GM21515 (cell line): Measurements from ENCODE around the gene ERH.
"Not testable (repeated sequence)": the region's sequence is repeated elsewhere in the genome, so short reads cannot be mapped to it uniquely, and the experiment has no call there.

ENCODE experiments used
- ATAC-seq: cut with Tn5 transposase; IDR thresholded peaks from one replicate; pipeline ENCODE4 v1.9.1; 2021; ENCODE audit not compliant: unreplicated experiment

Gene ERH

DNA sequence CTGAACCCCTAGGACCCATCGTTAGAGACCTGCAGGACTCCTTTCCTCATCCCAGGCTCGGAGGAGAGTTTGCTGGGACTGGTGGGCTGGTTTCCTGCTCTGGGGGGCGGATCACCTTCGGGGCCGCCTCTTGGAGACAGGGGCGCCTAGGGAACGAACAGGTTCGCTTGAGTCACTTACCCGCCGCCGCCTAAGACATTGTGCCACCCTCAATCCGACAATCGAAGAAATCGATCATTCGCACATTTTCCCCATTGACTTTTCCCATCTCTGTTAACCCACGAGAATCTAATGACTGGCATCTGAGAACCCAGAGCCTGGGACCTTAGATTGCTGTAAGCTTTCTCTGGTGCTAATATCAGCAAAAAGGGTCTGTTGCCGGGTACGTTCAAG is 715 bp upstream of the ERH start:
- ATAC-seq: no peak

DNA sequence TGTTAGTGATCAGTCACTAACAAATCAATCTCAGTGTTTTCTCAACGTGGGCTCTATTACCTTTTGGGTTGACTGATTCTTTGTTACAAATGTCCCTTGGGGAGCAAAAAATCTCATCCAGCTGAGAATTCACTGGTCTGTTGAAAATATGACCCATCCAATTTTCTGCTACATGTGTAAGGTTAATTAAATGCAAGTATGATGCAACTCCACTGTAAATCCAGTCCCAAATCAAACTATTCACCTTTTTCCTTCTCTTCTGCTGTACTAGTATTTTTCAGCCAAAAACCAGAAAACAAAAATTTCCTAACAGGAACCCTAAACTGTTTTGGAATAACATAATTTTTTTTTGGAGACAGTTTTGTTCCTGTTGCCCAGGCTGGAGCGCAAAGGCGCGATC is 2.2 kb downstream of the ERH start:
- no peak for ATAC-seq

DNA sequence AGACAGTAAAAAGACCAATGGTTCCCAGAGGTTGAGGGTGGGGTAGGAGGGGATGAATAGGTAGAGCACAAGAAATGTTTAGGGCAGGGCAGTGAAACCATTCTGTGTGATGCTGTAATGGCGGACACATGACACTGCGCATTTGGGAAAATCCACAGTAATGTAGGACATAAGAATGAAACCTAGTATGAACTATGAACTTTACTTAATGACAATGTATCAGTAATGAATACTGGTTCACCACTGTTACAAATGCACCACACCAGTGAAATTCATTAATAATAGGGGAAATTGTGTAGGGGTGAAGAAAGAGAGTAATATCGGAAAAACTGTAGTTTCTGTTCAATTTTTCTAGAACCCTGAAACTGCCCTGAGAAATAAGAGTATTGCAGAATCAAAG is 5.6 kb downstream of the ERH start:
- no peak for ATAC-seq

DNA sequence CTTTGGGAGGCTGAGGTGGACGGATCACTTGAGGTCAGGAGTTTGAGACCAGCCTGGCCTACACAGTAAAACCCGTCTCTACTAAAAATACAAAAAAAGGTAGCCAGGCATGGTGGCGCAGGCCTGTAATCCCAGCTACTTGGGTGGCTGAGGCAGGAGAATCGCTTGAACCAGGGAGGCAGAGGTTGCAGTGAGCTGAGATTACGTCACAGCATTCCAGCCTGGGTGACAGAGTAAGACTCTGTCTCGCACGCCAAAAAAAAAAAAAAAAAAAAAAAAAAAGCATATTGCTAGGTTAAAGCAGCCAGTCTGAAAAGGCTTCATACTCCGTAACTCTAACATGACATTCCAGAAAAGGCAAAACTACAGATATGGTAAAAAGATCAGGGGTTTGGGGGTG is 6.7 kb downstream of the ERH start:
- not testable (repeated sequence) for ATAC-seq

DNA sequence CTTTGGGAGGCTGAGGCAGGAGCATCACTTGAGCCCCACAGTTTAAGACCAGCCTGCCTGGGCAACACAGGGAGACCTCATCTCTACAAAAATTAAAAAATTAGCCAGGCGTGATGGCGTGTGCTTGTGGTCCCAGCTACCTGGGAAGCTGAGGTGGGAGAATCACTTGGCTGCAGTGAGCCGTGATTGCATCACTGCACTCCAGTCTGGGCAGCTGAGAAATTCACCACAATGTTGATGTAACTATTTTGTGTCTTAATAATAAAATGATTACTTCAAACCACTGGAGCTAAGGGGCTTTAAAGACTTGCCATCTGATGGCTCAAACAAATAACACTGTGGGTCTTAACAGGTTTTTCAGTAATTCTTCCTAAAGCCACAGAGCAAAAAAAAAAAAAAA is 10.8 kb downstream of the ERH start:
- no peak for ATAC-seq

DNA sequence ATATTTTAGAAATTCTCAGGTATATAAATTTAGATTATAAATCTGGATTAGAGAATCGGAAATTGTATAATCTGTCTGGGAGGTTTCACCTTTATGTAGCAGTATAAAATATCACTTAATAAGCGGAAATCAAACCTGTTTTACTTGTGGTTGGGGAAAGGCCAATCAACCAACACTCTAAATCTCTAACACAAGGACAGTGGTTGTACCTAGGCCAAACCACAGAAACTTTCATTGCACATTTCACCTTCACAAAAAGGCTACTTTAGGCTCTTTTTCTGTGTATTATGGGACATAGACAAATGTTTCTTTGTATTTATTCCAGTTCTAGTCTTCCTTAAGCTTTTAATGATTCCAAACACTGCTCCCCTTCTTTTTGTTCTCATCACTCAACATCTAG is 19.8 kb downstream of the ERH start:
- ATAC-seq: no peak

DNA sequence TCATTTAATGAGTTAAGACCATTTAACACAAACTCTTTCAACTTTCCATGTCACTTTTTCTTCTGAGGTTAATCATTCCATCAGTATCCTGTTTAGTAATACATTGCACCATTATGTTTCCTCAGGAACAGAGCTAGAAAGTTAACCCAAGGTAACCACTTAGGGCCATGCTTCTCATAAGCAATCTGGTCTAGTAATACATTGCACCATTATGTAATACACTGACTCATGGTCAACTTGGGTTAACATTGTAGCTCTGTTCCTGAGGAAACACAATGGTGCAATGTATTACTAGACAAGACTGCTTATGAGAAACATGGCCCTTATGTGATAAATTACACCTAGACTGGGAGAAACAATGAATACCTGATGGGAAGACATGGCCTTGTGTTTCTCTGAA is 21.7 kb downstream of the ERH start:
- ATAC-seq: no peak

DNA sequence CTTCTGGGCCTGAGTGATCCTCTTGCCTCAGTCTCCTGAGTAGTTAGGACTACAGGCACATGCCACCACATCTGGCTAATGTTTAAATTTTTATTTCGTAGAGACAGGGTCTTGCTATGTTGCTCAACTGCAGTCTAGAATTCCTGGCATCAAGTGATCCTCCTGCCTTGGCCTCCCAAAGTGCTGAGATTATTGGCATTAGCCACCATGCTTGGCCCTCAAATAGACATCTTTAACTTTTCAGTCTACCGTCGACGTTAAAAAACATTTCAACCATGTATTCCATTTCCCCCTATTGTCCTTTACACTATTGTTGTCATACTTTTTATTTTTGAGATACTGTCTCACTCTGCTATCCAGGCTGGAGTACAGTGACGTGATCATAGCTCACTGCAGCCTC is 22.4 kb downstream of the ERH start:
- no peak for ATAC-seq

DNA sequence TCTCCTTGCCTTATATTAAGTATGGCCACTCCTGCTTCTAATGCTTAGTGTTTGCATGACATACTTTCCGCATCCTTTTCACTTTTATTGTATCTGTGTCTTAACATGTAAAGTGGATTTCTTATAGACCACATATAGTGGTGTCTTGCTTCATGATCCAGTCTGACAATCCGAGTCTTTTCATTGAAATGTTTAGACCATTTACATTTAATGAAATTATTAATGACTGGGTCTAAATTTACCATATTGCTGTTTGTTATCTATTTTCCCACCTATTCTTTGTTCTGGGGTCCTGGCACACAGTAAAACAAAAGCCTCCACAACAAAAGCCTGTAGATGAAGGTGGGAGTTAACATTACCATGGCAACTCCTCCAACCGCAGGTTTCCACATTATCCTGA is 22.9 kb downstream of the ERH start:
- no peak for ATAC-seq

DNA sequence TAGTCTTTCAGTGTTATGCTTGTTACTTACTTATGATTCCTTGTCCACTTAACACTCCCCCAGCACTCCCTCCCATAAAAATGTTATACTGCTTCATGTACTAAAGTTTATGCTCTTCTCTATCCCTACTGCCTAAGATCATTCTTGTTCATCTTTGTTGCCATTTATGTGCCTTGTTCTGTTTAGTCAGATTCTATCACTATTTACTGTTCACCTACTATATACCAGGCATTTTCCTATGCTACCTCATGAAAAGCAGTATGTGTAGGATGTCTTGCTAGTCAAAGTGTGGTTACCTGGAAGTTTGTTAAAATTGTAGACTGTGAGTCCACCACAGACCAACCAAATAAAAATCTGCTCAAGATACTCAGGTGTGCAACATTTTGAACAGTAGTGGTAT is 23.9 kb downstream of the ERH start:
- ATAC-seq: no peak

DNA sequence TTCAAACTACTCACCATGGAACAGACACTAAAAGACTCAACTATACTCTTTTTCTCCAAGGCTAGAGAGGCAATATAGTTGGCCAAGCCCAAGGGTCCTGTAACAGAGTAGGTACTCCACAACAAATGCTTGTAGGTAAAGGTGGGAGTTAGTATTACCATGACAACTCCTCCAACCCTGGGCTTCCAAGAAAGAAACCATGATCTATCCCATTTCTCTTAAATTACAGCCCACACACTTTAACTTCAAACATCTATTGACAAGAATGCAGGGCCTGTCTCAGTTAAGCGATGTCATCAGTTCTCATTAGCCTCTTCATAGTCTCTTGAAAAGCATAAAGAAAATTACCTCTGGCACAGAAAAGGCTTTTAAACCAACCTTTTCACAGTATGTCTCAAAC is 25.0 kb downstream of the ERH start:
- ATAC-seq: no peak

DNA sequence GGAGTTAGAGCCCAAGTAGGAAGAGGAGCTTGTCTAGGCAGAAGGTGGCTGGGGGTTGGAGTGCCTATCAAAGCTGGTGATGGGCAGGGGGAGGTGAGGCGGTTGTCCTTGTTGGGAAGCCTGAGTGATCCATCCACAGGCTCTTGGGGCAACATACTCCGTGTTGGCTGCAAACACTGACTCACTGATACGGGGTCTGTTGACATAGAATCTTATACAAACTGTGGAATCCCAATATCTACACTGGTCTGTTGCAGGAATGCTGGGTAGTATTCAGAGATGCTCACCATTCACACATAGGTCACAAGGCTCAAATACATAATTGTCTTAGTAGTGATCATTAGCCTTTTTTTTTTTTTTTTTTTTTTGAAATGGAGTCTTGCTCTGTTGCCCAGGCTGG is 26.0 kb downstream of the ERH start:
- ATAC-seq: no peak

DNA sequence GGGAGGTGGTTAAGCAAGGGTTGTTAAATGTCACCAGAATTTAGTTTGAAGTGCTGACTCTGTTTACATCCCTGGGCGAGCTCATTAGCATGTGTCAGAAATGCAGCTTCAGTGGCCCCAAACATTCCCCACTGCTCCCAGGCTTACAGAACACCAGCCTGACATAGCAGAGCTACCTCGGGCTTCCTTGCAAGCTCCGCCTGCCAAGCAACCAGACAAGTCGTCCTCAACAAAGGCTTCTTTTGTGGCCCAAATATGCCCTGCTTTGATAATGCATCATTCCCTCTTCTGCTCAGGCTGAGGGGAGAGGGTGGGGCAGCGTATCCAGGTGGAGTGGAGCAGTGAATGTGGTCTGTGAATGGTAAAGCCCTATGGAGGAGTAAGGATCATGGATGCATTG is 28.0 kb downstream of the ERH start:
- no peak for ATAC-seq

DNA sequence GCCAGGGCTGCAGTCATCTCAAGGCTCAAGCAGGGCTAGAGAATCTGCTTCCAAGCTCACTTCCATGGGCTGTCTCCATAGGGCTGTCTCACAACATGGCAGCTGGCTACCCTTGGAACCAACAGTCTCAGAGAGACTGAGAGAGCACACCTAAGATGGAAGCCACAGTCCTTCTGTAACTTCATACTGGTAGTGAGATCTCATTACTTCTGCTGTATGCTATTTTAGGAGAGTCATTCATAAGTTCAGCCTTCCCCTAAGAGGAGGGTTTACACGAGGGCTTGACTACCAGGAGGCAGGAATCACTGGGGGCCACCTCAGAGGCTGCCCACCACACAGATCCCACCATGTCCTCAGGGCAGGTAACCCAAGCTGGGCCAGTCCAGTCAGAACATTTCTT is 29.7 kb downstream of the ERH start:
- no peak for ATAC-seq

DNA sequence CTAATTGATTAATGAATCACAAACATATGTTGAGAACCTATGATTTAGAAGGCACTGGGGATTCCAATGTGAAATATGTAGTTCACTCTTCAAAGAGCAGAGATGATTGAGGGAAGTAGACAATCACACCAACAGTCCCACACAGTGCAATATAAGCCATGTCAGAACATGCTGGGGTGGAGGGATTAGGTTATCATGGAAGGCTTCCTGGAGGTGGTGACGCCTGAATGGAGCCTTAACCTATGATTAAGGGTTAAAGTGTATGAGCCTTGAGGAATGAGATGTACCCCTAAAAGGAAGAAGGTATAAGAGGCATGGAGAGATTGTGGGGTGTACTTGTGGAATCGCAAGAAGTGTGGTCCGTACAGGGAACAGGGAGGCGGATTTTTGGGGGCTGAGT is 31.3 kb downstream of the ERH start:
- ATAC-seq: no peak

DNA sequence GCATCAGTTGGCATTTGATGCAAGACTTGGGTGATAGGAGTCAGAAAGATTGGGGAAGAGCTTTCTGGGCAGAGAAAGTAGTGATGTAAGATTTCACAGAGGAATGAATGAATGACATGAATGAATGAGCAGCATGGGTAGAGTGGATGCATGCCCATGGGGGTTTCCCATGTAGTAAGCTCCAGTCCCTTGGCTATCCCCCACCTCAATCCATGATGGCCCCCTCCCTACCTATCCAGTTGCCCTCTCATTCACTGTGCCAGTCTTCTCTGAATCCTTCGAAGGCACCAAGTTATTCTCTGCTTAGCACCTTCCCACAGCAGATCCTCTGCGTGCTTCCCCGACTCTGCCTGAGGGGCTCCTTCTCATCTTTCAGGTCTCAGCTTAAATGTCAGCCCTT is 32.0 kb downstream of the ERH start:
- no peak for ATAC-seq

DNA sequence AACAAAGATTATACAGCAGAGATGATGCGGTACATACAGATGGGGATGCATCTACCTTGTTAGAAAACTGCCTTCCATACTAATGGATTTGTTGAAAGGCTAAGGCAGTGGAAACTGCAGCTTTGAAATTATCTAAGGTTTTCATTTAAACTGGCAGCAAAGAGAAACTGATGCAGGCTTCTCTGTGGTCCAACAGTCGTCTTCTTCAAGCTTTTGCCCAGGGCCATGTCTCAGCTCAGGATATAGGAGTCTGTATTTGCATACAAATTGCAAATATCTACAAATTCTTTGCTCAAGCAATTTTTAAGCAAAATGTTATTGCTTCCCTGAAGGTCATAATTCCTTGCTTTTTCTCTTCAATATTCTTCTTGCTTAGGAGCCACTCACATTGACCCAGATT is 33.7 kb downstream of the ERH start:
- ATAC-seq: no peak

DNA sequence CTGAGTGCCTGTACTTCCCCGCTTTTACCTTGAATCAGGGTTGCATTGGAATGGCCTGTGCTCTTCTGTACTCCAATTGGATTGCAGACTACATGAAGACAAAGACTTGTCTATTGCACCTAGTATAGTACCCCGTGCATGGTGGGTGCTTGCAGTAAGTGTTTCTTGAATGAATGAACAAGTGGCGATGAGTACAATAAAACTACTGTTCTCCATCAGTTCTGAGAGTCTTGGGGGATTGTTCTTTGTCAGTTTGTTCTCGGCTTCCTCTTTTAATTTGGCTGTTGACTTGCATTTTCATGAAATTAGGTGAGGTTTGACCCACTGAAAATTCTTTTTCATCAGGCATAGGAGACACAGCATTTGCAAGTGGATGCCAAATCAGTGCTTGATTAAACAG is 34.1 kb downstream of the ERH start:
- no peak for ATAC-seq

DNA sequence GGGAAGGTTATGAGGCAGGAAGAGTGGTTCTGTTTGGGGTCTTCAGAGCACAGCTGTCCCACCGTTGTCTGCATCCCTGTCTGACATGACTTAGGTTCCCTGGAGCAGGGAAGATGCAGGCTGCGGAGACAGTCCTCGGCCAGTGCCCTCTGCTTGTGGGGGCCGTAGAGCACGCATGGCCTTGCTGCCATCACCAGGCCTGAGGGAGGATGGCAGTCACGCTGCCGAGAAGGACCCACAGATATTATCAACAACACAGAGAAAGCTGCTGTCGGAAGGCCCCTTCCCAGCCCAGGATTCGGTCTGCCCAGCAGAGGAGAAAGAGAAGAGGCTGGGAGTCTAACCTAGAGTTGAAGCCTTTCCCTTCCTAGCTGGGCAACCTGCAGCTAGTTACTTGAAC is 35.0 kb downstream of the ERH start:
- ATAC-seq: no peak

DNA sequence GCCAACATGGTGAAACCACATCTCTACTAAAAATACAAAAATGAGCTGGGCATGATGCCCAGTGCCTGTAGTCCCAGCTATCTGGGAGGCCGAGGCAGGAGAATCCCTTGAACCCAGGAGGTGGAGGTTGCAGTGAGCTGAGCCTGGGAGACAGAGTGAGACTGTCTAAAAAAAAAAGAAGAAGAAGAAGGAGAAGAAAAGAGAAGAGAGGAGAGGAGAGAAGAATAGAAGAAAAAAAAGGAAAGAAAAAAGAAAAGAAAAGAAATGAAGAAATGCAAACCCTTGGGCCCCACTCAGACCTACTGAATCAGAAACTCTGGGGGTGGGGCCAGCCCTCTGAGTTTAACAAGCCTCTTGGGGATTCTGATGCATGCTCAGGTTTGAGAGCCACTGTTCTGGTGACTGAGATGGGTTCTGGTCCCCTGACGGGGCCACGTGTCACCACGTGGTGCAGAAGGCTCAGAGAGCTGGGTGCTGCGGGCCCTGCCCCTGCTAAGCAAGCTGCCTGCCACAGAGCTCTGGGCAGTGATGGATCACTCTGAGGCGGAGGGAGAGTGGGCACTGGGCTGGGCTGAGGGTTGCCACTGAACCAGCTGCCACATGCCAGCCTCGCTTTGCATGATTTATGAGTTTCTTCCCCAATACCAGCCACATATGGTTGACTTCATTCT is 37.5 kb downstream of the ERH start:
- ATAC-seq: no peak

DNA sequence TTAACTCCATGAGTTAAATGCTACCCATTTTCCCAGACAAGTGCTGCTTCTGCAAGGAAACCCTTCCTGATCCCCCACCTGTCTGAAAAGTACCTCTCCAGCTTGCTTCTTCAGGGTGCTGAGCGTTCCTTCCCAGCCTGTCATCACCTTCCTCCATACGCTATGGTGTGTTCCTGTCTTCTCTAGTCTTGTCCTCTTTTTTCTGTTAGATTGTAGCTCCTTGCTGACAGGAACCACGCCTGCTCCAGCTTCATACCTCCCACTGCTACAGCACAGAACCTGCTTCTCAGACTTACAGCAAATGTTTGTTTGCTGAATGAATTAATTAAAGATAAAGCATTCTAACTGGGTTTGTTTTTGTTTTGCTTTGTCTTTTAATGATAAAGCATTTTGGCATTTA is 39.1 kb downstream of the ERH start:
- no peak for ATAC-seq

DNA sequence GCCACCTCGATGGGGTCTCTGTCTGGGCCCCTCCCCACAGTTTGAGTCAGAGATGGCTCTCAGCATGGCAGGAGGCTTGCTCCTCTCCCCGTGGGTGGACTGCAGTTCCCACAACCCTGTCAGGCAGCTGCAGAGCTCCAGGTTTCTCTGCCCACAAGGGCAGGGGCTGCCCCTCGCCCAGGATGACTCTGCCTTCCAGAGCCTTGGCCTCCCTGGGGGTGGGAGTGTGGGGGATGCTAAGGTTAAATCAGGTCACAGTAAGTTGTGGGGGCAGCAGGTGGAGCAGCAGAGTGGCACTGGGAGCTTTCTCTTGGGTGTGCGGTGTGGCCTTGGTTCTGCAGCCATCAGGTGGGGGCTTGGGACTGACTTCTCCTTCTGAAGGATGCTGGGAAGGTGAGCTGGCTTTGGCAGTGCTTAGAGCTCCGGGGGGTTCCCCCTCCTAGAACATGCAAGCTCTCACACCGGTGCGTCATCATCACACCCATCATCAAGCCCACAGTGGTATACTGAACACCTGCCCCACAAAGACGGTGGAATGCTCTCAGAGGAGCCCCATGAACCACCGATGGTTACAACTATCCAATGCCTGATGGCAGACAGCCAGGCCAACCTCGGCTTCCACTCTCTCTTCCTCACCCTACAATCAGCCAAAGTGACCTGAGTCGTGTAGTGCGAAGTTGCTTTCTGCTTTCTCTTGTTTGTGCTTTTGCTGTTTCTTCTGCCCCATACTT is 39.7 kb downstream of the ERH start:
- no peak for ATAC-seq

DNA sequence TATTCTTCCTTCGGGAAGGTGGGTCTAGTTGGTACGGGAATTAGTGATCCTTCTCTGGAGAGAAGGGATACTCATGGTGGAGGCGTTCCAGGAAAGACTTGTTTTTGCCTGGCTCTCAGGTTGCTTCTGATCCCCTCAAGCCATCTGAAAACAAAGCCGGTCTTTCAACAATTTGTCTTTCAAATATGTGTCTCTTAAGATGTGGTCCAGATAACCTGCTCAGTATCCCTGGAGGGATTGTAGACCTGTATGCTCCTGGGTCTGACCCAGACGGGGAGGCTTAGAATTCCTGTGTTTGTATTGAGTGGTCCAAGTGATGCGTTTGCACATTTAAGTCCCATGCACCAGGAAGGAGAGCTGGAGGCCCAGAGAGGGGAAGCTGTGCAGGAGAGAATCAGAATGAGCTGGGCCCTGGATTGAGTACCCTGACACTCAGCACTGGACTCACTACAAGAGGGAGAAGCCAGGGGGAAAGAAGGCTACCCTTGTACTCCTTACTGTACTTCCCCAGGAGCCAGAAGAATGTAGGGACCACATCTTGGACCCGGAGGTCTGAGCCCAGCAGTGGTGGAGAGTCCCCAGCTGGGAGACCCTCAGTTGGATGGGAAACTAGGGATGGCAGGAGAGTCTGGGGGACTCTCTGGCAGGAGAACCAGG is 40.4 kb downstream of the ERH start:
- ATAC-seq: no peak
